Body of pancreas (tissue), 4 donors: Measurements from ENCODE around the gene TBC1D4.

Experiments used
- POLR2A ChIP-seq, 3 donors: fragments of 450-650 bp; IDR thresholded peaks; one replicate each; pipeline ENCODE4 v1.6.1; 2016; ENCODE audit warnings: antibody characterized with exemption in 3 of 3, mild to moderate bottlenecking in 2 of 3
- TF ChIP-seq, protein P1 (sequence below), 7 experiments: fragments of 450-650 bp in 4 of 7; fragments of 200-600 bp in 3 of 7; sonication (generic) in 3 of 7; IDR thresholded peaks; one replicate each; pipeline ENCODE4 v1.5.1; 2016 to 2019; ENCODE audit warnings: antibody characterized with exemption in 7 of 7

- TF ChIP-seq, protein P1, sequence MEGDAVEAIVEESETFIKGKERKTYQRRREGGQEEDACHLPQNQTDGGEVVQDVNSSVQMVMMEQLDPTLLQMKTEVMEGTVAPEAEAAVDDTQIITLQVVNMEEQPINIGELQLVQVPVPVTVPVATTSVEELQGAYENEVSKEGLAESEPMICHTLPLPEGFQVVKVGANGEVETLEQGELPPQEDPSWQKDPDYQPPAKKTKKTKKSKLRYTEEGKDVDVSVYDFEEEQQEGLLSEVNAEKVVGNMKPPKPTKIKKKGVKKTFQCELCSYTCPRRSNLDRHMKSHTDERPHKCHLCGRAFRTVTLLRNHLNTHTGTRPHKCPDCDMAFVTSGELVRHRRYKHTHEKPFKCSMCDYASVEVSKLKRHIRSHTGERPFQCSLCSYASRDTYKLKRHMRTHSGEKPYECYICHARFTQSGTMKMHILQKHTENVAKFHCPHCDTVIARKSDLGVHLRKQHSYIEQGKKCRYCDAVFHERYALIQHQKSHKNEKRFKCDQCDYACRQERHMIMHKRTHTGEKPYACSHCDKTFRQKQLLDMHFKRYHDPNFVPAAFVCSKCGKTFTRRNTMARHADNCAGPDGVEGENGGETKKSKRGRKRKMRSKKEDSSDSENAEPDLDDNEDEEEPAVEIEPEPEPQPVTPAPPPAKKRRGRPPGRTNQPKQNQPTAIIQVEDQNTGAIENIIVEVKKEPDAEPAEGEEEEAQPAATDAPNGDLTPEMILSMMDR (IDR thresholded peaks at IDR 0.05), result no peak
- no peak for TF ChIP-seq POLR2A (IDR thresholded peaks at IDR 0.05)
Measured at GRCh38 chr13:75330770-75331169, 151.2 kb downstream of the TBC1D4 start.
